NCI-H1105 treated with DMSO at 0.1 percent for 48 hours (cell line): ENCODE measurements around the gene SLC34A2.

ENCODE experiments used
- DNase-seq: peaks from one replicate; lab custom pipeline; 2025; lab: John Stamatoyannopoulos, UW

Gene SLC34A2

GRCh38 chr4:25662306-25662705, 6.7 kb downstream of the SLC34A2 start:
- no peak for DNase-seq

DNA sequence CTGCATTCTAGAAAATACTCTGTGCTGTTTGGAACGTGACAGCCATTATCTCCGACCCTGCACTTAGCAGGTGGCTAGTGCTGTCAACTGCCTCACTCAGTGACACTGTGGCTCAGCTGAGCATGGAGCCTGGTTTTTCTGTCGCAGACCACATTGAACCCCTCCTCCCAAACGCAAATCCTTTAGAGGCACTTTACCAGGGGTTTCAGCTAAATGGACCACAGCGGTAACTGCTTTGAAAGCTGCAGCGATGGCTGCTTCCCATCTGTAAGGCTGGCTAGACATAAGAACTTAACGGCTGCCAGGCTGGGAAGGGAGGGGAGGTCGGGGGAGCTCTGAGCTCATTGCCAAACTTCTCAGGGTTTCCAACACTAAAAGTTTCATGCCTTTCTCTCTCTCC, 8.1 kb downstream of the SLC34A2 start:
- DNase-seq, result no peak

- DNase-seq, result no peak
These were observed 10.5 kb downstream of the SLC34A2 start for GRCh38 chr4:25666031-25666630.

- DNase-seq, result no peak
These were observed 12.4 kb downstream of the SLC34A2 start for GRCh38 chr4:25667931-25668557.

DNA sequence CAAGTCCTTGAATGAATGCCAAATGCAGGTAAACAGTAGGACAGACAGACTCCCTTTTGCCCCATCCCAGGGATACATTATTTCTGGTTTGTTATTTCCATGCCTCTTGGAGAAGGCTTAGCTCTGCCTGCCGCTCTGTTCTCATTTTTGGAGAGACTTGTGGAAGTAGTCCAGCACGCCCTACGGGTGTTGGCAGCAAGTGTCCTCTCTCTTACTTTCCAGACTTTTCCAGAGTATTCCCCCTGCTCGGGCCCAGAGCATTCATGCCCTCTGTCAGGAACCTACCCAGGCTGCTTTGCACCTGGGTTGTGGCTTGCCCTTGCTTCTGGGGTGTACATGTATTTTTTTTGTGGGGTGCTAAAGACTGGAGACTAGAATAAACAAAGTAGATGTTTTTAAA, 15.3 kb downstream of the SLC34A2 start:
- DNase-seq, result no peak

GRCh38 chr4:25672756-25673155, 17.1 kb downstream of the SLC34A2 start:
- DNase-seq, result no peak

GRCh38 chr4:25674386-25674785, 18.7 kb downstream of the SLC34A2 start:
- no peak for DNase-seq

GRCh38 chr4:25676221-25676620, 20.6 kb downstream of the SLC34A2 start:
- DNase-seq, result no peak

DNA sequence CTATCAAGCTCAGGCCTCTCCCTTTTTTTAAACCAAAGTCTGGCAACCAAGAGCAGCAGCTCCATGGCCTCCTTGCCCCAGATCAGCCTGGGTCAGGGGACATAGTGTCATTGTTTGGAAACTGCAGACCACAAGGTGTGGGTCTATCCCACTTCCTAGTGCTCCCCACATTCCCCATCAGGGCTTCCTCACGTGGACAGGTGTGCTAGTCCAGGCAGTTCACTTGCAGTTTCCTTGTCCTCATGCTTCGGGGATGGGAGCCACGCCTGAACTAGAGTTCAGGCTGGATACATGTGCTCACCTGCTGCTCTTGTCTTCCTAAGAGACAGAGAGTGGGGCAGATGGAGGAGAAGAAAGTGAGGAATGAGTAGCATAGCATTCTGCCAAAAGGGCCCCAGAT, 21.5 kb downstream of the SLC34A2 start:
- DNase-seq, result no peak

GRCh38 chr4:25677943-25678342, 22.3 kb downstream of the SLC34A2 start:
- DNase-seq, result no peak

- no peak for DNase-seq
These were observed 32.1 kb downstream of the SLC34A2 start for GRCh38 chr4:25687773-25688172.

DNA sequence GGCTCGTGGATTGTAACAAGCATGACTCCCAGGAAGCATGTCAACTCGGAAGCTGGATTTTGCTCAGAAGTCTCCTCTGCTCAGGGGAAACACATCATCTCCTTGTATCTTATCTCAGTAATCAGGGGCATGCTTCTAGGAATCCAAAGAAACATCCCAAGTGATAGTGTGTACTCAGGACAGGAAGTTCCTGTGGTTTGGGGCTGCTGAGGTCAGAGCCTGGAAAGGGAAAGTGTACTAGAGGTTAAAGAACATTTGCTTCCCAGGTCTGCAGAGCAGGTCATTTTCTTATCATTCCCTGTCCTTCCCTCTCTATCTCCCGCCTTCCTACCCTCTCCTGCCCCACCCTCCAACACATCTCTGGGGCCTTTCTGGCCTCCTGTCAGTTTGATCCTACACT, 38.8 kb downstream of the SLC34A2 start:
- no peak for DNase-seq

DNA sequence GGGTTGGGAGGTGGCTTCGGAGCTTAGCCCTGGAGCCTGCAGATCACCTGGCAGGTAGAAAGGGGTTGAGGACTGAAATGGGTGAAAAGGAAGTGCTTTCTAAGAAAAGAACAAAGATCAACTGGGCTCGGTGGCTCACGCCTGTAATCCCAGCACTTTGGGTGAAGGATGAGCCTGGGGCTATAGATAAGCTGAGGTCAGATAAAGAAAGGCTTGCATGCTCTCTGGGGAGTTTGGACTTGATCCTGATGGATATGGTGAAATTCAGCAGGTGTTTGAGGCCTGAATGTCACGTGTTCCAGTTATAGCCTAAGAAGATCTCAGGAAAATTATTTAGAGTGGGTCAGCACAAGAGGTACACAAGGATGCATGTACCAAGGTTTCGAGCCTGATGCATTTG, 40.8 kb downstream of the SLC34A2 start:
- DNase-seq, result no peak

- DNase-seq, result no peak
These were observed 41.9 kb downstream of the SLC34A2 start for GRCh38 chr4:25697516-25697915.

- no peak for DNase-seq
These were observed 45.0 kb downstream of the SLC34A2 start for GRCh38 chr4:25700661-25701060.

DNA sequence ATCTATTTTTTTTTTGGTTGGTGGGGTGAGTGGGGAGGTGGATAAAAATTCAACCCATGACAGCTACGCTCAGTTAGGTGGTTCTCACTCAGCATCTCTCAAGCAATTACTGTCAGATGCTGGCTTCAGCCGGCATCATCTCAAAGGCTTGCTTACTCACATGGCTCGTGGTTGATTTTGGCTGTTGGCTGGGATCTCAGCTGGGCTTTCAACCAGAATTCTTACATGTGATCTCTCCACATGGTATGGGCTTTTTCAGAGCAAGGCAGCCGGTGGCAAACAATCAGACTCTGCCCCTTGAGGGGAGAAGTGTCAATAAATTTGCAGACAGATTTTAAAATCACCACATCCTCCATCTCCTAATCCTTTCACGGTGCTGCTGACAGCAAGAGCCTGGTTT, 47.2 kb downstream of the SLC34A2 start:
- DNase-seq, result no peak

GRCh38 chr4:25703731-25704388, 48.2 kb downstream of the SLC34A2 start:
- DNase-seq, result no peak

- no peak for DNase-seq
These were observed 48.9 kb downstream of the SLC34A2 start for GRCh38 chr4:25704516-25704915.

- no peak for DNase-seq
These were observed 55.0 kb downstream of the SLC34A2 start for GRCh38 chr4:25710637-25711036.

DNA sequence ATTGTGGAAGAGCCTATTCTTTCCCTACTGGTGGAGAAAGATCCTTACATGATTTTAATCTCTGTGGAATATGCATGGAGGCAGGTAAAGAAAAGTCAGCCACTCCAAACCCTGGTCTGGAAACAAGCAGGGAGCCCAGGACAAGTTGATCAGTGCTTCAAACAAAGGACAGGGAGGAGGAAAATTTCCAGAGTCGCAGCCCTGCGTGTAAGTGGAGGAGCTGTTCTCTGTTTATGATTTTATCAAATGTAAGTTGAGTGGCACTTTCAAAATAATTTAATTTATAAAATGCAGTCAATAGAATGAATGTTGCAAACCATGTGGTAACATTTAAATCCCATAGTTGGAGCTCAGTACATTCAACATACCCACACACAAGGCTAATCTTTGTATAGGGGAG, 57.0 kb downstream of the SLC34A2 start:
- DNase-seq, result no peak

DNA sequence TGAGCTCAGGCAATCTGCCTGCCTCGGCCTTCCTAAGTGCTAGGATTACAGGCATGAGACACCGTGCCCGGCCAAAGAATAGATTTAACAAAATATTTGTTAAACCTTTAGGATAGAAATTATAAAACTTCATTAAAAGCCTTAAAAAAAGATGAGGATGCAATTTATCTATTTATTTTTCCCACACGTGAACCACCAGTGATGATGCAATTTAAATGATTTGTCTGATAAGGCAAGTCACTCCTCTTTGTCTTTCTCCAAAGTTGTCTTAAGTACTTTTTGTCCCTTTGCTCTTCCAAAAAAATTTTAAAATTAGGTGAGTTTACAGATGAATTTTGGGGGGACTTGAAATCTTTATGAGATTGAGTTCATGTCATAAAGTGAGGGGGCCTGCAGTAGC, 58.2 kb downstream of the SLC34A2 start:
- DNase-seq, result no peak

DNA sequence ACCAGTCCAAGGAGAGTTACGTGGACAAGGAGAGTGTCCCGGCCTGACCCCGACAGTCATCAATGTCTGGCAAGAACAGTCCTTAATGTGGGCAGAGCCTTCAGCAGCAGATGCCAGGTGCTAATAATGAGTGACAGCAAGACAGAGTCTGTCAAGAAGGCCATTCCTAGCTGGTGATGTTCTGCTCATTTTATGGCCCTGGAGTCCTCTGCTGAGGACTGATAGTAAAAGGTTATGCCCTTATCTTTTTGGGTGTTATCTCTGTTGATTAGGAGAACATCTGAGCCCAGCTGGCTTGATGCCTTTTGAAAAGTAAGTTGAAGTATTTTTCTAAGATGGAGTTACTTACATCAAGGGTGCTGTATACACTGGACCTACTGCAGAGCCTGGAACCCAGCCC, 67.3 kb downstream of the SLC34A2 start:
- no peak for DNase-seq

DNA sequence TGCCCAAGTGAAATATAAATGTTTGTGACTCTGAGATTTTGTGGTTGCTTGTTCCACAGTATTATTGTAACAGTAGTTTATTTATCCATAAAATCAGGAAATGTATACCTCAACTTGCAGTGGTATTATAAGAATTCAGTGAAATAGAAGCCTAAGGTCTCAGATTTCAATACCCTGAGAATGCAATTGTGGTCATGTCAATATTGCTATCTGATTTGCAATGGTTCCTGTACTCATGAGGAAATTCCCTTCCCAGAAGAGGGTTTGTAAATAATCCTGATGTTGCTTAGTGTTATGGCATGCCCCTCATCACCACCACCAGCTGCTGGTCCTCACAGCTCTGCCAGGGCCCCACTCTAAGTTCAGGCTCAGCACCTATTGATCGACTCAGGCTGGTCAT, 67.8 kb downstream of the SLC34A2 start:
- DNase-seq, result no peak

- no peak for DNase-seq
These were observed 70.2 kb downstream of the SLC34A2 start for GRCh38 chr4:25725870-25726269.
